ENCODE data around the gene PLXDC2. TPM values are rescaled to one million over a fixed set of nuclear protein-coding genes. Genes with fewer than 3 reads are reported as not detected.
"Not testable (repeated sequence)": the region's sequence is repeated elsewhere in the genome, so short reads cannot be mapped to it uniquely, and the experiment has no call there.

The PLXDC2 gene
- total and polyA plus RNA-seq, 2 donors (not counting 1 experiment from before 2014, with no cell fraction given) = 4.2 to 5.1 TPM

GRCh38 chr10:20207653-20208052, 391.4 kb downstream of the PLXDC2 start:
- Histone ChIP-seq H3K4me3 (replicated peaks in 1 of 4; ENCODE audit: control extremely low read depth in 1 of 4, insufficient read depth in 1 of 4, low read depth in 3 of 4, low read length in 4 of 4) (no peak overlapping the region), H3K4me1 (ENCODE audit: control insufficient read depth, extremely low read depth, insufficient read depth, low read length) (no peaks in the 10 kb centered on the region), H2AFZ (ENCODE audit: low read length) (no peak overlapping the region), H3K27ac (ENCODE audit: insufficient read depth, low read length) (no peak overlapping the region), H3K79me2 (ENCODE audit: control insufficient read depth, insufficient read depth, low read length) (no peaks in the 10 kb centered on the region), H3K9ac (ENCODE audit: insufficient read depth, low read length) (no peak overlapping the region), H3K36me3 (ENCODE audit: control insufficient read depth, insufficient read depth, low read length) (no peaks in the 10 kb centered on the region), H3K4me2 (ENCODE audit: extremely low read depth, insufficient read depth, low read length) (no peak overlapping the region), H3K9me3 (ENCODE audit: control insufficient read depth, insufficient read depth, low read depth, low read length) (no peaks in the 10 kb centered on the region), H3K27me3 (ENCODE audit: control insufficient read depth, insufficient read depth, low read length) (no peaks in the 10 kb centered on the region), H4K20me1 (ENCODE audit: control insufficient read depth, extremely low read depth, insufficient read depth, low read length) (no peaks in the 10 kb centered on the region)
- no peak for TF ChIP-seq EZH2 (IDR thresholded peaks at IDR 0.05; ENCODE audit: low read length, missing control alignments)
- no peak for DNase-seq (ENCODE audit: low read depth in 2 of 2)

DNA sequence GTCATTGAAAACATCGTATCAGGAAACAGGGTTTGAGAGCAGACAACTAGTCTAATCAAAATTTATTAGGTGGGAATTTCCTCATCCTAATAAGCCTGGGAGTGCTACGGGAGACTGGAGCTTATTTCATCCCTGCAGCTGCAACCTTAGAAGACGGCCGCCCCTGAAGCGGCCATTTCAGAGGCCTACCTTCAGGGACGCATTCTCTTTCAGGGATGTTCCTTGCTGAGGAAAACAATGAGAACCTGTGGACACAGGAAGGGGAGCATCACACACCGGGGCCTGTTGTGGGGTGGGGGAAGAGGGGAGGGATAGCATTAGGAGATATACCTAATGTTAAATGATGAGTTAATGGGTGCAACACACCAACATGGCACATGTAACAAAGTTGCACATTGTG, 392.9 kb downstream of the PLXDC2 start:
- not testable (repeated sequence) for H3K79me2 ChIP-seq (ENCODE audit: control insufficient read depth, insufficient read depth, low read length); H4K20me1 ChIP-seq (ENCODE audit: control insufficient read depth, extremely low read depth, insufficient read depth, low read length); H3K4me1 ChIP-seq (ENCODE audit: control insufficient read depth, extremely low read depth, insufficient read depth, low read length); H3K9me3 ChIP-seq (ENCODE audit: control insufficient read depth, insufficient read depth, low read depth, low read length); H3K36me3 ChIP-seq (ENCODE audit: control insufficient read depth, insufficient read depth, low read length); H3K27me3 ChIP-seq (ENCODE audit: control insufficient read depth, insufficient read depth, low read length); H3K4me3 ChIP-seq (replicated peaks in 1 of 4; ENCODE audit: control extremely low read depth in 1 of 4, insufficient read depth in 1 of 4, low read depth in 3 of 4, low read length in 4 of 4); H3K4me2 ChIP-seq (ENCODE audit: extremely low read depth, insufficient read depth, low read length); DNase-seq (ENCODE audit: low read depth in 2 of 2); H2AFZ ChIP-seq (ENCODE audit: low read length); H3K9ac ChIP-seq (ENCODE audit: insufficient read depth, low read length); H3K27ac ChIP-seq (ENCODE audit: insufficient read depth, low read length)

- no peak overlapping the region for H3K9ac ChIP-seq (ENCODE audit: insufficient read depth, low read length)
- H3K9me3 ChIP-seq (ENCODE audit: control insufficient read depth, insufficient read depth, low read depth, low read length) = no peaks in the 10 kb centered on the region
- H3K36me3 ChIP-seq (ENCODE audit: control insufficient read depth, insufficient read depth, low read length) = no peaks in the 10 kb centered on the region
- no peaks in the 10 kb centered on the region for H3K27me3 ChIP-seq (ENCODE audit: control insufficient read depth, insufficient read depth, low read length)
- no peak overlapping the region for H2AFZ ChIP-seq (ENCODE audit: low read length)
- H3K4me2 ChIP-seq (ENCODE audit: extremely low read depth, insufficient read depth, low read length) = no peak overlapping the region
- no peak for DNase-seq (ENCODE audit: low read depth in 2 of 2)
- no peaks in the 10 kb centered on the region for H4K20me1 ChIP-seq (ENCODE audit: control insufficient read depth, extremely low read depth, insufficient read depth, low read length)
- no peaks in the 10 kb centered on the region for H3K79me2 ChIP-seq (ENCODE audit: control insufficient read depth, insufficient read depth, low read length)
- TF ChIP-seq EZH2 (IDR thresholded peaks at IDR 0.05; ENCODE audit: low read length, missing control alignments) = no peak
- no peak overlapping the region for H3K4me3 ChIP-seq (replicated peaks in 1 of 4; ENCODE audit: control extremely low read depth in 1 of 4, insufficient read depth in 1 of 4, low read depth in 3 of 4, low read length in 4 of 4)
- H3K27ac ChIP-seq (ENCODE audit: insufficient read depth, low read length) = no peak overlapping the region
- no peaks in the 10 kb centered on the region for H3K4me1 ChIP-seq (ENCODE audit: control insufficient read depth, extremely low read depth, insufficient read depth, low read length)
These were observed 399.4 kb downstream of the PLXDC2 start for GRCh38 chr10:20215547-20216152.

DNA sequence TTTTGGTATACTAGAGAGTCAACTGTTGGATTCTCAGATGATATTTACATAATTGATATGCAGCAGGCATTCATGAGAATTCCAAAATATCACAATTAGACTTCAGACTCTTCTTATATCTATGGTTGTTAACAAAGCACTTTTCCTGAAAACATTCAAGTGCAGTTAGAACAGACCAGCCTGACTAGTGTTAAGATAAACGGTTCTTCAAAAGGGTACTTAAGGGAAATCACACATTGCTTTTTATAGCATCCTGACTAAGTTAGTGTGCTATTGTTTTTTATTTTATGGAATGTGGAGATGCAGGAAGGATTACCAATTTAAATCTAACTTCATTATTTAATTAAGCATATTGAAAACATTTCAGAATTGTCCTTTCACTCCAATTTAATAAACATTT, 405.1 kb downstream of the PLXDC2 start:
- no peaks in the 10 kb centered on the region for H3K9me3 ChIP-seq (ENCODE audit: control insufficient read depth, insufficient read depth, low read depth, low read length)
- H3K4me1 ChIP-seq (ENCODE audit: control insufficient read depth, extremely low read depth, insufficient read depth, low read length) = no peaks in the 10 kb centered on the region
- no peak for DNase-seq (ENCODE audit: low read depth in 2 of 2)
- H3K4me2 ChIP-seq (ENCODE audit: extremely low read depth, insufficient read depth, low read length) = no peak overlapping the region
- no peaks in the 10 kb centered on the region for H3K36me3 ChIP-seq (ENCODE audit: control insufficient read depth, insufficient read depth, low read length)
- TF ChIP-seq EZH2 (IDR thresholded peaks at IDR 0.05; ENCODE audit: low read length, missing control alignments) (no peak), CTCF (conservative IDR thresholded peaks at IDR 0.05 in 1 of 2, IDR thresholded peaks at IDR 0.05 in 1 of 2; ENCODE audit: low read depth in 1 of 2, low read length in 2 of 2) (no peak)
- no peaks in the 10 kb centered on the region for H3K27me3 ChIP-seq (ENCODE audit: control insufficient read depth, insufficient read depth, low read length)
- H3K9ac ChIP-seq (ENCODE audit: insufficient read depth, low read length) = no peak overlapping the region
- H3K4me3 ChIP-seq (replicated peaks in 1 of 4; ENCODE audit: control extremely low read depth in 1 of 4, insufficient read depth in 1 of 4, low read depth in 3 of 4, low read length in 4 of 4) = no peak overlapping the region
- no peaks in the 10 kb centered on the region for H4K20me1 ChIP-seq (ENCODE audit: control insufficient read depth, extremely low read depth, insufficient read depth, low read length)
- H3K79me2 ChIP-seq (ENCODE audit: control insufficient read depth, insufficient read depth, low read length) = no peaks in the 10 kb centered on the region
- no peak overlapping the region for H3K27ac ChIP-seq (ENCODE audit: insufficient read depth, low read length)
- no peak overlapping the region for H2AFZ ChIP-seq (ENCODE audit: low read length)
